Neutrophil (primary cell): ENCODE measurements around the gene FYN.

Source experiments
- H3K27ac ChIP-seq: fragments of 200-600 bp; sonication (generic); 2 replicates; pipeline ENCODE4 v1.5.1; 2016; ENCODE audit warnings: mild to moderate bottlenecking, moderate library complexity
- H3K27me3 ChIP-seq: fragments of 200-600 bp; sonication (generic); 2 replicates; pipeline ENCODE4 v1.6.0; 2016; ENCODE audit warnings: mild to moderate bottlenecking
- H3K36me3 ChIP-seq: fragments of 200-600 bp; sonication (generic); 2 replicates; pipeline ENCODE4 v1.5.1; 2017
- H3K4me1 ChIP-seq, 2 experiments: fragments of 200-600 bp in 1 of 2; sonication (generic) in 1 of 2; 1 replicate in 1 of 2; 2 replicates in 1 of 2; pipeline versions ENCODE4 v1.5.1 to v1.6.1; 2013 to 2016; ENCODE audit warnings: low read depth in 1 of 2, low read length in 1 of 2, mild to moderate bottlenecking in 1 of 2, moderate library complexity in 1 of 2; ENCODE audit not compliant: control insufficient read depth in 1 of 2, insufficient read depth in 1 of 2
- H3K4me3 ChIP-seq, 2 experiments: fragments of 200-600 bp in 1 of 2; sonication (generic) in 1 of 2; 1 replicate in 1 of 2; 2 replicates in 1 of 2; pipeline ENCODE4 v1.5.1; 2013 to 2016; ENCODE audit warnings: low read depth in 1 of 2, low read length in 1 of 2, mild to moderate bottlenecking in 1 of 2, moderate library complexity in 1 of 2
- H3K9me3 ChIP-seq: fragments of 200-600 bp; sonication (generic); 2 replicates; pipeline ENCODE4 v1.5.1; 2016
- TF ChIP-seq, protein P1 (sequence below): fragments of 200-600 bp; sonication (generic); IDR thresholded peaks from 2 replicates; pipeline ENCODE4 v1.5.1; 2016; ENCODE audit warnings: antibody characterized with exemption

The FYN gene

DNA sequence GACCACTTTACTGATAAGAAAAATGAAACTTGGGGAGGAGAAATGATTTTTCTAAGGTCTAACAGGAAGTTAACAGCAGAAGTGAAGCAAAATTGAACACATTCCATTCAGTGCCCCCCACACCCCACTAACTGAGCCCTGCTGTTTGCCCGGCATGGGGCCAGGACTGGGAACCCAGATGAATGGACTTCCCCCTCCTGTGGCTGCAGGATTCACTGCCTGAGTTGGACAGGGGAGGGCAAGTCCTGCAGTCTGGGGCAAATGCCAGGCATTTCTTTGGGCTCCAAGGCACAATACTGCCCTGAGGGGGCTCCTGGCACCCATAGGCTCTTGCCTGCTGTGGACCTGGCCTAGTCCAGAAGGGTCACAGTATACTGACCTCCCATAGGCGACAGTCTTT is 28.3 kb downstream of the FYN start:
- TF ChIP-seq, protein P1, sequence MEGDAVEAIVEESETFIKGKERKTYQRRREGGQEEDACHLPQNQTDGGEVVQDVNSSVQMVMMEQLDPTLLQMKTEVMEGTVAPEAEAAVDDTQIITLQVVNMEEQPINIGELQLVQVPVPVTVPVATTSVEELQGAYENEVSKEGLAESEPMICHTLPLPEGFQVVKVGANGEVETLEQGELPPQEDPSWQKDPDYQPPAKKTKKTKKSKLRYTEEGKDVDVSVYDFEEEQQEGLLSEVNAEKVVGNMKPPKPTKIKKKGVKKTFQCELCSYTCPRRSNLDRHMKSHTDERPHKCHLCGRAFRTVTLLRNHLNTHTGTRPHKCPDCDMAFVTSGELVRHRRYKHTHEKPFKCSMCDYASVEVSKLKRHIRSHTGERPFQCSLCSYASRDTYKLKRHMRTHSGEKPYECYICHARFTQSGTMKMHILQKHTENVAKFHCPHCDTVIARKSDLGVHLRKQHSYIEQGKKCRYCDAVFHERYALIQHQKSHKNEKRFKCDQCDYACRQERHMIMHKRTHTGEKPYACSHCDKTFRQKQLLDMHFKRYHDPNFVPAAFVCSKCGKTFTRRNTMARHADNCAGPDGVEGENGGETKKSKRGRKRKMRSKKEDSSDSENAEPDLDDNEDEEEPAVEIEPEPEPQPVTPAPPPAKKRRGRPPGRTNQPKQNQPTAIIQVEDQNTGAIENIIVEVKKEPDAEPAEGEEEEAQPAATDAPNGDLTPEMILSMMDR: no peak
- Histone ChIP-seq H3K27me3 (no peaks in the 10 kb centered on the region), H3K4me3 (no peak overlapping the region), H3K4me1 (peaks cover 0 to 4% of the 10 kb centered on the region in 2 experiments), H3K36me3 (no peaks in the 10 kb centered on the region), H3K27ac (no peak overlapping the region), H3K9me3 (no peaks in the 10 kb centered on the region)

DNA sequence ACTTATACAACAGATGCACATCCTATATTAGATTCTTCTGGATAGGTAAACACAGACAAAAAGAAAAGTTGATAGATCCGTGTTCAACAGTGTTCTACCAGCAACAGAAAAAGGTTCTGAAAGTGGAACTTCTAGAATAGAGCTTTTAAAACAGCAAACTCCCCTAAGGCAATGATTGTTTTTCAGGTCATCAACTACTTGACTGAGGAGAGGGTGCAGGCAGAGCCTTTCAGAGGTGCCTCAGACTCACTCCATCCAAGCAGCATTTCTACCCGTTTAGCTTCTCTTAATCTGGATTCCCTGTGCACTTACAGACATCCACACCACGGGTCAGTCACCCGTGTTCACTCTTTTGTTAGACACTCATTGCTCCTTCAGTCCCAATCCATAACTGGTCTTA is 28.9 kb downstream of the FYN start:
- H3K4me1 ChIP-seq: peaks cover 0 to 4% of the 10 kb centered on the region in 2 experiments

DNA sequence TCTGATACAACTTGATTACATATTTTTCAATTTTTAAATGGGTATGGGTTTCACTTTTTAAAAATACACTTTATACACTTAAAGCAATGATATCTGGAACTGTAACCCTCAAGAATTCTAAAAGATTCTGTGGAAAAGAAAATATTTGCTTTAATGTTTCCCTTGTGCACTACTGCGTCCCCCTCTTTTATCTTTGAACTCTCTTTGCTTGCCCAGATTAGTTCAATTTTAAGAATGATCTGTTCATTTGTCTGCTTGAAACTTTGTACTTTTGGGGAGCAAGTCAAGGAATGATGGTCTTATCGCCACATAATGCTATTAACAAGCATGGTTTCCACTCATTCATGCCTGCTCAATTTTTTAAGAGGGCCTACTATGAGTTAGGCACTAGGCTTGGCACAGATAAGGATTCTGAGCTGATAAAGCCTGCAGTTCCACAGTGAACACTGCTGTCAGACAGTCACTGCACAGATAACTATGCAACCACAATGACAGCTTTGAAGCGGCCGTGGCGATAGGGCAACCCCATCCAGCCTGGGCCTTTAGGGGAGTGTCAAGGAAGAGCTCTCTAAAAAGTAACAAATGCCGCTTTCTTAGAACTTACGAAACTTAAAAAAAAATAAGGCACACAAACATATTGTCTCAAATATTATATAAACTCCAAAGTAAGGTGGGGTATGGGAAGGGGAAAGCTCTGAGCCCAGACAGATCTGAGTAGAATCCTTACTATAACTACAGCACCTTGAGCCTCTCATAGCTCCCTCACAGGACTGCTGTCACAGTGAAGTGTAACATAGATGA is 29.7 kb downstream of the FYN start:
- Histone ChIP-seq H3K4me3 (no peak overlapping the region), H3K36me3 (no peaks in the 10 kb centered on the region), H3K27me3 (no peaks in the 10 kb centered on the region), H3K4me1 (peaks cover 0 to 4% of the 10 kb centered on the region in 2 experiments), H3K9me3 (no peaks in the 10 kb centered on the region), H3K27ac (no peak overlapping the region)
- TF ChIP-seq, protein P1: no peak

More for the DNA sequence above, 28.9 kb downstream of the FYN start:
- no peaks in the 10 kb centered on the region for H3K36me3 ChIP-seq
- TF ChIP-seq, protein P1: no peak
- H3K27ac ChIP-seq: no peak overlapping the region
- H3K27me3 ChIP-seq: no peaks in the 10 kb centered on the region
- H3K4me3 ChIP-seq: no peak overlapping the region
- H3K9me3 ChIP-seq: no peaks in the 10 kb centered on the region

DNA sequence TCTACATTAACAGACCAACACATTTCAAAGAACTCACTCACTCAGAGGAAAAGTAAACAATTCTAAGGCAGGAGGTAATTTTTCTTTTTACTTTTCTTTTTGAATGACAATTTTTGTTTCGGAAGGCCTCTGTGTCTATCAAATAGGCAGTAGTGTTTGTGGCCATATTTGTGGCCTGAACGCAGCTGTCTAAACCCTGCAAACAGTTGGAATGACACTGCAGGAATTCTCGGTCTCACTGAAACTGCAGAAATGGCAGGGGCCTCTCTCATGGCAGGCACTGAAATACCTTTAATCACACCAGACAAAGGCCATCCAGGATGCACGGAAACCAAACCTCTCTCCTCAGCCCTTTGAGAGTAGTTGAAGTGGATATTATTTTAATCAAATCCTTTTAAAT is 30.4 kb downstream of the FYN start:
- Histone ChIP-seq H3K4me3 (no peak overlapping the region), H3K27ac (no peak overlapping the region), H3K9me3 (no peaks in the 10 kb centered on the region), H3K27me3 (no peaks in the 10 kb centered on the region), H3K4me1 (peaks cover 0 to 4% of the 10 kb centered on the region in 2 experiments), H3K36me3 (no peaks in the 10 kb centered on the region)
- TF ChIP-seq, protein P1: no peak

DNA sequence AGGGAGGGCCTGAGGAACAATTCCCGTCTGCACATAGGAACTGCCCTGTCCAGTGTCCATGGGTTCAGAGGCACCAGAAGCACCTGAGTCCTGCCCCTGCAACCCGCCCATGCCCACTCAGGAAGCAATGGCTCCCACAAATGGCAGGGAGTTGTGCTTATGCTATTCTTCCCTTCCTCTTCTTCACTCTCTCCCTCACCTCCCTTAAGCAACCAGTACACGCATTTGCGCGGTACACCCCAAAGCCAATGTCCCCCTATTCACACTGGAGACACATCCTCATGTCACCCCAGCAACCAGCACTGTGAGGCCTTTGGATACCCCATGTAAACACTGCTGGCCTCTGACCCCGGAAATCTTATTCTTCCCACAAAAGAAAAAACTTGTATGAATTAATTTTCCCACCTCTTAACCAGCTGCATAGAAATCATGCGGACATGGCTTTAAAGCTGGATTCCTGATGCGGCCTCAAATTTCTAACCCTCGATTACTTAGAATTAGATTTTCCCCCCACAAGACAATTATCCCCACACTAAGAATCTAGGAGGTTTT is 30.9 kb downstream of the FYN start:
- Histone ChIP-seq H3K4me3 (no peak overlapping the region), H3K27me3 (no peaks in the 10 kb centered on the region), H3K4me1 (peaks cover 0 to 4% of the 10 kb centered on the region in 2 experiments), H3K36me3 (no peaks in the 10 kb centered on the region), H3K9me3 (no peaks in the 10 kb centered on the region), H3K27ac (no peak overlapping the region)
- TF ChIP-seq, protein P1: no peak
